Measurements from ENCODE around the gene TMEM161A.

GRCh38 chr19:19171821-19172532, 33.7 kb upstream of the TMEM161A start:
- no peak for TF ChIP-seq CTCF (IDR thresholded peaks at IDR 0.05; ENCODE audit: poor library complexity, severe bottlenecking)
- TF ChIP-seq EP300 (conservative IDR thresholded peaks at IDR 0.05; ENCODE audit: poor library complexity, severe bottlenecking), result no peak
- TF ChIP-seq RAD21 (conservative IDR thresholded peaks at IDR 0.05), result no peak
- no peak for TF ChIP-seq REST (IDR thresholded peaks at IDR 0.05; ENCODE audit: borderline replicate concordance)
- no peak for TF ChIP-seq MXI1 (conservative IDR thresholded peaks at IDR 0.05; ENCODE audit: poor library complexity, severe bottlenecking)

All from neural cell (in vitro differentiated cells).